K562 (cell line): ENCODE results near the gene HARS1. TPM values are rescaled to one million over a fixed set of nuclear protein-coding genes. Genes with fewer than 3 reads are reported as not detected.

Source experiments
- ATF7 ChIP-seq: fragments of 450-650 bp; IDR thresholded peaks from 2 replicates; pipeline ENCODE4 v1.7.1; 2014; ENCODE audit warnings: mild to moderate bottlenecking, moderate library complexity
- CBX2 ChIP-seq: fragments of 200-600 bp; sonication (generic); IDR thresholded peaks from one replicate; pipeline ENCODE4 v1.6.1; 2012; ENCODE audit warnings: mild to moderate bottlenecking, low read length, inconsistent platforms; ENCODE audit not compliant: insufficient read depth, poor library complexity, severe bottlenecking
- FOXM1 ChIP-seq, 2 experiments: fragments of 450-650 bp in 1 of 2; sonication (generic) in 1 of 2; formaldehyde crosslinking in 1 of 2; IDR thresholded peaks; 2 replicates each; pipeline versions ENCODE4 v1.6.1 to v1.9.0; 2017 to 2022; ENCODE audit warnings: low read depth in 2 of 2, mild to moderate bottlenecking in 2 of 2, missing genetic modification reagents in 1 of 2, moderate library complexity in 1 of 2
- HLTF ChIP-seq: fragments of 450-650 bp; IDR thresholded peaks from 2 replicates; pipeline ENCODE4 v1.6.1; 2016
- MECOM ChIP-seq: fragments of 250-450 bp; sonication (Bioruptor Pico); IDR thresholded peaks from 2 replicates; pipeline ENCODE4 v1.8.0; 2022; ENCODE audit warnings: inconsistent platforms
- NCOA1 ChIP-seq: fragments of 450-650 bp; IDR thresholded peaks from 2 replicates; pipeline ENCODE4 v1.6.1; 2016; ENCODE audit warnings: low read depth
- NCOA2 ChIP-seq, 2 experiments: fragments of 450-650 bp; IDR thresholded peaks; 2 replicates each; pipeline ENCODE4 v1.6.1; 2018; ENCODE audit warnings: mild to moderate bottlenecking in 2 of 2, moderate library complexity in 1 of 2; ENCODE audit not compliant: partially characterized antibody in 2 of 2
- NFE2 ChIP-seq: IDR thresholded peaks from 2 replicates; pipeline ENCODE4 v1.6.1; 2014; ENCODE audit warnings: antibody characterized with exemption, low read depth
- NFIC ChIP-seq: fragments of 450-650 bp; IDR thresholded peaks from 2 replicates; pipeline ENCODE4 v1.6.1; 2017; ENCODE audit warnings: mild to moderate bottlenecking, inconsistent platforms
- NFIX ChIP-seq: fragments of 250-450 bp; sonication (Bioruptor Pico); IDR thresholded peaks from 2 replicates; pipeline ENCODE4 v1.4.0; 2020; ENCODE audit warnings: low read depth, mild to moderate bottlenecking, moderate library complexity
- NRF1 ChIP-seq, 2 experiments: fragments of 450-650 bp; IDR thresholded peaks in 1 of 2; conservative IDR thresholded peaks in 1 of 2; 2 replicates each; pipeline ENCODE4 v1.6.1; 2014; ENCODE audit warnings: mild to moderate bottlenecking in 2 of 2
- PCBP1 ChIP-seq: fragments of 200-400 bp; formaldehyde crosslinking; IDR thresholded peaks from 2 replicates; pipeline ENCODE4 v1.6.1; 2018; ENCODE audit warnings: mild to moderate bottlenecking, low read depth, low read length; ENCODE audit not compliant: poor library complexity, severe bottlenecking
- RFX5 ChIP-seq: IDR thresholded peaks from 2 replicates; pipeline ENCODE4 v1.6.1; 2011; ENCODE audit warnings: low read depth, mild to moderate bottlenecking, improper control_type of control experiment, low read length
- SAP30 ChIP-seq: fragments of 200-600 bp; sonication (generic); IDR thresholded peaks from 2 replicates; pipeline ENCODE4 v1.6.1; 2012; ENCODE audit warnings: borderline replicate concordance, low read depth, mild to moderate bottlenecking, moderate library complexity, low read length, control low read depth, inconsistent platforms; ENCODE audit not compliant: insufficient read depth, poor library complexity, severe bottlenecking
- ZC3H4 ChIP-seq: sonication (generic); formaldehyde crosslinking; IDR thresholded peaks from 2 replicates; pipeline ENCODE4 v1.9.0; 2021; ENCODE audit warnings: missing genetic modification reagents, borderline replicate concordance
- ZKSCAN1 ChIP-seq: fragments of 150-350 bp; IDR thresholded peaks from 2 replicates; pipeline ENCODE4 v1.6.1; 2016; ENCODE audit warnings: low read depth, low read length
- ZNF217 ChIP-seq: sonication (generic); formaldehyde crosslinking; IDR thresholded peaks from 2 replicates; pipeline ENCODE4 v1.8.0; 2022; ENCODE audit warnings: mild to moderate bottlenecking, missing genetic modification reagents
- ZNF354B ChIP-seq: fragments of 250-450 bp; sonication (Bioruptor Pico); IDR thresholded peaks from 2 replicates; pipeline ENCODE4 v1.4.0; 2020
- ZNF395 ChIP-seq: fragments of 200-800 bp; sonication (Bioruptor generic); IDR thresholded peaks from 2 replicates; pipeline ENCODE4 v1.6.1; 2017; ENCODE audit warnings: missing genetic modification characterization, missing compliant biosample characterization
- ZNF512 ChIP-seq: IDR thresholded peaks from 2 replicates; pipeline ENCODE4 v1.6.1; 2016; ENCODE audit warnings: missing genetic modification characterization, missing compliant biosample characterization
- polyA plus RNA-seq, 8 experiments: library from polyadenylated mRNA; depleted of rRNA in 4 of 8; stranded (reverse) in 5 of 8; unstranded in 3 of 8; fragments of >200 nt; fragmentation: Nextera tagmentation in 2 of 8; fragmentation: Illumina TruSeq in 1 of 8; extraction: Ambion mirVana in 2 of 8; extraction: Trizol in 1 of 8; gene quantifications; 2 replicates each; pipeline versions ENCODE4 v1.2.1 to v1.2.3, GENCODE V29; 2011 to 2014; ENCODE audit warnings: inconsistent platforms in 1 of 8, missing spikeins in 1 of 8
- total RNA-seq, 7 experiments: library from RNA; depleted of rRNA in 6 of 7; stranded (reverse); fragments of >200 nt in 6 of 7; fragmentation: Illumina TruSeq in 2 of 7; extraction: Trizol in 2 of 7; gene quantifications; 2 replicates each; pipeline versions ENCODE4 v1.2.1 to v1.2.3, GENCODE V29; 2011 to 2021; ENCODE audit warnings: low replicate concordance in 1 of 7
- TF ChIP-seq, protein P1 (sequence below): fragments of 150-350 bp; conservative IDR thresholded peaks from 2 replicates; pipeline ENCODE4 v1.6.1; 2014; ENCODE audit warnings: low read length

The HARS1 gene
- total and polyA plus RNA-seq, 9 of the 15 experiments (the other 6 are each of a cell fraction or from before 2014, with no cell fraction given): 13.5 to 88.5 (median 75.2) TPM

DNA sequence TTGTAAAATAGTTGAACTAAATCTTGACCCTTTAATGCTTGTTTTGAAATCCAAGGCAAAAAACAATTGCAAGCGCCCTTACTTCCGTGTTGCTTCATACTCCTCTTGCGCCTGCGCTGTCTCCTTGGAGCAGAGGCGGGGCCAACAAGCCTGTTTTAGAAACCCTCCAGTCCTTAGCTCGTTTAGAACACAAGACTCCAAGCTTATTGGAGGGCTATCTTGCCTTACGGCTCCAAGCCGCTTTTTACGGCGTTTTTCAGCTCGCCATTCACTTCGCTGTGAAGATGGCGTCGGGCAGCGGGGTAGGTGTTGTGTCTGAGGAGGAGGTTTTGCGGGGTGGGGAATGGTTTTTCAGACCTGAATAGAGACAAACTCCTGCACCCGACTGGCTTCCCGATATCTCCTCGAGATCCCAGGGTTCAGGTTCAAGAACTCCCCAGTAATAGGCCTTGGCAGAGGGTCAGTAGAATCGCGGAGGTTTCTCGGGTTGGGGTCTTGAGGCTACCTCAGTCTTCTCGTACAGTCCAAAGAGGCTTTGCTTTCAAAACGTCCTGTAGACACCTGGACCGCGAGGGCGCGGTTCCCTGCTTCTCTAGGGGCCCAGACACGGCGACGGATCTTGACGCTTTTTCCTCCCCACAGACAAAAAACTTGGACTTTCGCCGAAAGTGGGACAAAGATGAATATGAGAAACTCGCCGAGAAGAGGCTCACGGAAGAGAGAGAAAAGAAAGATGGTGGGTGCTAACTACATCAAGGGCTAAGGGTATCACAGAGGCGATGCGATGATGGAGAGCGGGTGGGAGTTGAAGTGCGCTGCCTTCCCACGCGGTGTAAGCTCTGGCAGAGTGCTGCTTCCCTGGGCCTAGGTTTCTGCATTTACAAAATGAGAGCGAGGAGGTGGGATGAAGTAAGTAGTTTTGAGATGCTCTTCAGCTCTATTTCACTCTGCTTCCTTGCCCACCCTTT is 9.3 kb upstream of the HARS1 start, which contains the start of gene ZMAT2 (continued):
- no peak for TF ChIP-seq ZNF512 (tag)
- TF ChIP-seq, protein P1, sequence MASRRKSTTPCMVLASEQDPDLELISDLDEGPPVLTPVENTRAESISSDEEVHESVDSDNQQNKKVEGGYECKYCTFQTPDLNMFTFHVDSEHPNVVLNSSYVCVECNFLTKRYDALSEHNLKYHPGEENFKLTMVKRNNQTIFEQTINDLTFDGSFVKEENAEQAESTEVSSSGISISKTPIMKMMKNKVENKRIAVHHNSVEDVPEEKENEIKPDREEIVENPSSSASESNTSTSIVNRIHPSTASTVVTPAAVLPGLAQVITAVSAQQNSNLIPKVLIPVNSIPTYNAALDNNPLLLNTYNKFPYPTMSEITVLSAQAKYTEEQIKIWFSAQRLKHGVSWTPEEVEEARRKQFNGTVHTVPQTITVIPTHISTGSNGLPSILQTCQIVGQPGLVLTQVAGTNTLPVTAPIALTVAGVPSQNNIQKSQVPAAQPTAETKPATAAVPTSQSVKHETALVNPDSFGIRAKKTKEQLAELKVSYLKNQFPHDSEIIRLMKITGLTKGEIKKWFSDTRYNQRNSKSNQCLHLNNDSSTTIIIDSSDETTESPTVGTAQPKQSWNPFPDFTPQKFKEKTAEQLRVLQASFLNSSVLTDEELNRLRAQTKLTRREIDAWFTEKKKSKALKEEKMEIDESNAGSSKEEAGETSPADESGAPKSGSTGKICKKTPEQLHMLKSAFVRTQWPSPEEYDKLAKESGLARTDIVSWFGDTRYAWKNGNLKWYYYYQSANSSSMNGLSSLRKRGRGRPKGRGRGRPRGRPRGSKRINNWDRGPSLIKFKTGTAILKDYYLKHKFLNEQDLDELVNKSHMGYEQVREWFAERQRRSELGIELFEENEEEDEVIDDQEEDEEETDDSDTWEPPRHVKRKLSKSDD: no peak
- no peak for TF ChIP-seq ZNF395 (CRISPR knock-in tag)
- no peak for TF ChIP-seq MECOM (CRISPR knock-in tag)
- TF ChIP-seq FOXM1 (IDR thresholded peaks at IDR 0.05; ENCODE audit: low read depth): no peak; the same call in 1 of the 2 replicates
- TF ChIP-seq FOXM1 (CRISPR knock-in tag; IDR thresholded peaks at IDR 0.05; ENCODE audit: low read depth): no peak
- TF ChIP-seq NFIC: 0 out of 2 replicates have a peak, but pooled peaks have one; percentile 20
- no peak for TF ChIP-seq SAP30
- TF ChIP-seq PCBP1: no peak
- TF ChIP-seq NFE2: no peak
- TF ChIP-seq ATF7: peak; percentile 68
- TF ChIP-seq HLTF: no peak
- no peak for TF ChIP-seq RFX5
- TF ChIP-seq ZNF217 (CRISPR knock-in tag): no peak
- no peak for TF ChIP-seq ZNF354B
- TF ChIP-seq ZC3H4 (CRISPR knock-in tag): no peak
- TF ChIP-seq ZKSCAN1: no peak
- no peak for TF ChIP-seq NFIX (CRISPR knock-in tag)
- peak; percentile 94 to 95 for TF ChIP-seq NRF1 (conservative IDR thresholded peaks at IDR 0.05 in 1 of 2, IDR thresholded peaks at IDR 0.05 in 1 of 2)
- TF ChIP-seq NCOA1: no peak
- no peak for TF ChIP-seq CBX2
- no peak for TF ChIP-seq NCOA2 (IDR thresholded peaks at IDR 0.05; ENCODE audit: partially characterized antibody in 2 of 2)
